Fibroblast of skin of left biceps (primary cell): ENCODE measurements around the gene ELP2.
"Not testable (repeated sequence)": the region's sequence is repeated elsewhere in the genome, so short reads cannot be mapped to it uniquely, and the experiment has no call there.

ENCODE experiments used
- DNase-seq, 2 experiments: peaks; one replicate each; pipeline ENCODE4 v3.0.0-alpha.2; 2013; ENCODE audit warnings: low read depth in 2 of 2

The ELP2 gene

GRCh38 chr18:36188916-36189315 is 59.2 kb downstream of the ELP2 start:
- no peak for DNase-seq

- no peak for DNase-seq
Measured at GRCh38 chr18:36189486-36189885, 59.8 kb downstream of the ELP2 start.

GRCh38 chr18:36191286-36191685 is 61.6 kb downstream of the ELP2 start:
- DNase-seq: no peak

- no peak for DNase-seq
Measured at GRCh38 chr18:36191711-36192110, 62.0 kb downstream of the ELP2 start.

- no peak for DNase-seq
Measured at GRCh38 chr18:36194600-36195315, 65.1 kb downstream of the ELP2 start.

- DNase-seq: no peak
Measured at GRCh38 chr18:36195427-36196122, 65.9 kb downstream of the ELP2 start.

- DNase-seq: no peak
Measured at GRCh38 chr18:36196238-36196995, 66.7 kb downstream of the ELP2 start.

- no peak for DNase-seq
Measured at GRCh38 chr18:36197511-36198166, 67.9 kb downstream of the ELP2 start.

- DNase-seq: no peak
Measured at GRCh38 chr18:36199691-36200295, 70.1 kb downstream of the ELP2 start.

GRCh38 chr18:36200354-36200771 is 70.7 kb downstream of the ELP2 start:
- no peak for DNase-seq

- DNase-seq: no peak
Measured at GRCh38 chr18:36201765-36202164, 72.1 kb downstream of the ELP2 start.

- no peak for DNase-seq
Measured at GRCh38 chr18:36203360-36203895, 73.7 kb downstream of the ELP2 start.

- no peak for DNase-seq
Measured at GRCh38 chr18:36205166-36205565, 75.5 kb downstream of the ELP2 start.

GRCh38 chr18:36207303-36207702 is 77.6 kb downstream of the ELP2 start:
- DNase-seq: no peak

GRCh38 chr18:36207969-36208368 is 78.3 kb downstream of the ELP2 start:
- DNase-seq: not testable (repeated sequence)

GRCh38 chr18:36211612-36212065 is 81.9 kb downstream of the ELP2 start:
- no peak for DNase-seq

- no peak for DNase-seq
Measured at GRCh38 chr18:36212301-36213171, 82.8 kb downstream of the ELP2 start.

GRCh38 chr18:36214811-36215210 is 85.1 kb downstream of the ELP2 start:
- DNase-seq: no peak

GRCh38 chr18:36215577-36215976 is 85.9 kb downstream of the ELP2 start:
- DNase-seq: no peak

- DNase-seq: no peak
Measured at GRCh38 chr18:36217348-36217747, 87.6 kb downstream of the ELP2 start.
